Endothelial cell of umbilical vein (primary cell): Measurements from ENCODE around the gene MLEC. TPM values are rescaled to one million over a fixed set of nuclear protein-coding genes. Genes with fewer than 3 reads are reported as not detected.

Source experiments
- BruUV-seq: library from RNA; stranded (reverse); fragments of 400-500 nt; replicated peaks from 2 replicates; lab custom pipeline; 2021; lab: Mats Ljungman, UMichigan
- CTCF ChIA-PET: fragments of 300-600, 350-600 bp; sonication (Branson Sonifier 250); formaldehyde crosslinking; loops from one replicate; lab custom pipeline; 2021; ENCODE audit warnings: antibody characterized with exemption, inconsistent platforms; lab: Charles Lee
- POLR2A ChIA-PET: fragments of 300-600, 350-600 bp; sonication (Branson Sonifier 250); formaldehyde crosslinking; loops from one replicate; lab custom pipeline; 2021; ENCODE audit warnings: antibody characterized with exemption, inconsistent platforms; lab: Charles Lee
- DNase-seq: peaks from one replicate; pipeline ENCODE4 v3.0.0-alpha.2; 2011; ENCODE audit warnings: low read depth, low spot score
- FAIRE-seq: peaks from 2 replicates; lab custom pipeline; 2011; peaks lifted over from hg19 to GRCh38; lab: Jason Lieb, UNC
- H2AFZ ChIP-seq: 2 replicates; pipeline ENCODE4 v1.6.0; 2012; ENCODE audit warnings: low read depth, low read length, control low read depth, inconsistent platforms
- H3K27ac ChIP-seq: 2 replicates; pipeline ENCODE4 v1.5.1; 2011; ENCODE audit warnings: low read depth, mild to moderate bottlenecking, control low read depth, low read length, moderate library complexity; ENCODE audit not compliant: insufficient read depth
- H3K27me3 ChIP-seq, 2 experiments: 2 replicates each; pipeline versions ENCODE4 v1.6.0 to v1.6.1; 2011; ENCODE audit warnings: low read length in 2 of 2, mixed read lengths in 1 of 2; ENCODE audit not compliant: control insufficient read depth in 2 of 2, insufficient read depth in 2 of 2
- H3K36me3 ChIP-seq, 2 experiments: 2 replicates in 1 of 2; 3 replicates in 1 of 2; pipeline ENCODE4 v1.5.1; 2011; ENCODE audit warnings: low read length in 2 of 2, mild to moderate bottlenecking in 1 of 2, moderate library complexity in 1 of 2; ENCODE audit not compliant: control insufficient read depth in 2 of 2, insufficient read depth in 2 of 2; ENCODE audit errors: extremely low read depth in 1 of 2
- H3K4me1 ChIP-seq: 3 replicates; pipeline ENCODE4 v1.5.1; 2011; ENCODE audit warnings: mild to moderate bottlenecking, low read length; ENCODE audit not compliant: control insufficient read depth, insufficient read depth; ENCODE audit errors: extremely low read depth
- H3K4me2 ChIP-seq: 2 replicates; pipeline ENCODE4 v1.6.1; 2011; ENCODE audit warnings: low read length, control low read depth, mixed read lengths; ENCODE audit not compliant: insufficient read depth
- H3K4me3 ChIP-seq, 3 experiments: fragments of 200-600 bp in 1 of 3; sonication (generic), shearing (Covaris generic) in 1 of 3; replicated peaks in 1 of 3; 2 replicates each; pipeline ENCODE4 v1.5.1; 2011 to 2016; ENCODE audit warnings: control low read depth in 3 of 3, low read length in 3 of 3, mild to moderate bottlenecking in 2 of 3, inconsistent platforms in 1 of 3, low read depth in 1 of 3, moderate library complexity in 1 of 3; ENCODE audit not compliant: insufficient read depth in 1 of 3
- H3K79me2 ChIP-seq: 2 replicates; pipeline ENCODE4 v1.6.0; 2012; ENCODE audit warnings: low read length, inconsistent platforms; ENCODE audit not compliant: control insufficient read depth, insufficient read depth
- H3K9ac ChIP-seq: replicated peaks from 2 replicates; pipeline ENCODE3; 2011; ENCODE audit warnings: low read length, control low read depth; ENCODE audit not compliant: insufficient read depth; ENCODE audit errors: extremely low read depth
- H3K9me1 ChIP-seq: replicated peaks from 3 replicates; pipeline ENCODE4 v1.6.0; 2011; ENCODE audit warnings: mild to moderate bottlenecking, low read length; ENCODE audit not compliant: control insufficient read depth, insufficient read depth; ENCODE audit errors: extremely low read depth
- H3K9me3 ChIP-seq: replicated peaks from 2 replicates; pipeline ENCODE4 v1.5.1; 2012; ENCODE audit warnings: low read length, inconsistent platforms; ENCODE audit not compliant: control insufficient read depth, insufficient read depth
- H4K20me1 ChIP-seq: replicated peaks from 2 replicates; pipeline ENCODE3; 2011; ENCODE audit warnings: mild to moderate bottlenecking, low read length; ENCODE audit not compliant: control insufficient read depth, insufficient read depth; ENCODE audit errors: extremely low read depth
- CTCF ChIP-seq, 2 donors: IDR thresholded peaks; 1 replicate in 1 of 2; 2 replicates in 1 of 2; pipeline ENCODE4 v1.5.1; 2011; ENCODE audit warnings: low read length in 2 of 2, mild to moderate bottlenecking in 2 of 2, moderate library complexity in 2 of 2, control low read depth in 1 of 2, inconsistent platforms in 1 of 2, low read depth in 1 of 2; ENCODE audit not compliant: insufficient read depth in 1 of 2; ENCODE audit errors: extremely low read depth in 1 of 2
- EZH2 ChIP-seq: IDR thresholded peaks from 2 replicates; pipeline ENCODE4 v1.6.1; 2012; ENCODE audit warnings: borderline replicate concordance, low read depth, mild to moderate bottlenecking, moderate library complexity, low read length, inconsistent platforms; ENCODE audit not compliant: severe bottlenecking
- FOS ChIP-seq: IDR thresholded peaks from 2 replicates; pipeline ENCODE4 v1.6.1; 2011; ENCODE audit warnings: mild to moderate bottlenecking, low read length, moderate library complexity, borderline replicate concordance; ENCODE audit not compliant: insufficient read depth
- GATA2 ChIP-seq: IDR thresholded peaks from 2 replicates; pipeline ENCODE4 v1.7.0; 2011; ENCODE audit warnings: low read depth, mild to moderate bottlenecking, moderate library complexity, mixed read lengths, low read length; ENCODE audit not compliant: insufficient read length, insufficient read depth
- JUN ChIP-seq: IDR thresholded peaks from 2 replicates; pipeline ENCODE4 v1.6.1; 2011; ENCODE audit warnings: borderline replicate concordance, low read depth; ENCODE audit not compliant: insufficient read length, insufficient read depth
- MAX ChIP-seq: IDR thresholded peaks from 2 replicates; pipeline ENCODE4 v1.6.1; 2011; ENCODE audit not compliant: insufficient read depth, insufficient read length
- MYC ChIP-seq: IDR thresholded peaks from one replicate; pipeline ENCODE4 v1.6.1; 2011; ENCODE audit warnings: mild to moderate bottlenecking, low read depth, low read length
- POLR2A ChIP-seq: IDR thresholded peaks from 2 replicates; pipeline ENCODE4 v1.6.1; 2012; ENCODE audit warnings: low read depth, mild to moderate bottlenecking, control low read depth, low read length
- POLR2AphosphoS5 ChIP-seq: IDR thresholded peaks from 2 replicates; pipeline ENCODE4 v1.6.1; 2012; ENCODE audit warnings: low read depth, mild to moderate bottlenecking, control low read depth, low read length, moderate library complexity; ENCODE audit not compliant: insufficient read depth
- dilution Hi-C: fragments of 300-500 bp; cut with MboI; formaldehyde crosslinking; loops from one replicate; pipeline ENCODE4 v1.15.0; 2019; ENCODE audit warnings: low sequenced_read_pairs; ENCODE audit not compliant: extremely low pct_ligation_motif_present
- intact Hi-C: fragments of 100-400 bp; cut with micrococcal nuclease; formaldehyde crosslinking; loops from one replicate; pipeline ENCODE4 v1.10.0; 2022
- polyA plus RNA-seq, 4 experiments: library from polyadenylated mRNA; depleted of rRNA in 3 of 4; stranded (reverse) in 3 of 4; unstranded in 1 of 4; fragments of >200 nt; gene quantifications; 2 replicates each; pipeline versions ENCODE4 v1.2.1 to v1.2.3, GENCODE V29; 2011 to 2012; ENCODE audit warnings: missing spikeins in 1 of 4
- total RNA-seq: library from RNA; stranded (reverse); gene quantifications from 2 replicates; pipeline ENCODE4 v1.2.3, GENCODE V29; 2021

MLEC gene
- total and polyA plus RNA-seq, 2 donors (not counting 3 experiments of a cell fraction or from before 2014, with no cell fraction given), result 28.4 to 144 TPM

- peak; percentile 87 for FAIRE-seq
Observed at GRCh38 chr12:120725659-120726509, 38.9 kb downstream of the MLEC start, which contains the start of gene ACADS. Gene ACADS (plus strand): TSS chr12:120725826. CDS start chr12:120725886, 60 bp downstream.

GRCh38 chr12:120726510-120726793, 39.5 kb downstream of the MLEC start:
- no peak for FAIRE-seq
- BruUV-seq, result no TSS peak
- H2AFZ ChIP-seq, result no peak overlapping the region
- no peaks in the 10 kb centered on the region for H3K79me2 ChIP-seq
- ChIA-PET CTCF (no interaction called here), POLR2A (interaction anchor here (0.6 kb wide), 1 partner anchor 489 kb away, joined by 4 read pairs; no protein-coding TSS in a partner anchor)
- no peak overlapping the region for H3K9ac ChIP-seq
- H3K9me3 ChIP-seq, result no peaks in the 10 kb centered on the region
- no peaks in the 10 kb centered on the region for H4K20me1 ChIP-seq
- intact Hi-C loops, result loop anchor here (5.0 kb wide), 2 partner anchors 144 to 246 kb away; partner anchors contain the start of gene POP5
- peaks cover 10% of the 10 kb centered on the region for H3K4me1 ChIP-seq
- peak overlapping the region in 1 of 3 experiments; percentile 56 for H3K4me3 ChIP-seq
- no peaks in the 10 kb centered on the region for H3K27me3 ChIP-seq
- no peak for TF ChIP-seq FOS
- TF ChIP-seq JUN, result no peak
- no peak for TF ChIP-seq MAX
- no peak for TF ChIP-seq EZH2
- no peak for TF ChIP-seq POLR2A
- TF ChIP-seq MYC, result no peak
- TF ChIP-seq POLR2AphosphoS5, result no peak
- no peak for TF ChIP-seq GATA2
- no peak for TF ChIP-seq CTCF (IDR thresholded peaks at IDR 0.05; ENCODE audit: extremely low read depth in 1 of 2, insufficient read depth in 1 of 2, low read depth in 1 of 2, low read length in 2 of 2)
- H3K9me1 ChIP-seq, result no peaks in the 10 kb centered on the region
- DNase-seq, result no peak
- dilution Hi-C loops, result no loop called here
- no peak overlapping the region for H3K27ac ChIP-seq
- peaks cover 9 to 12% of the 10 kb centered on the region in 2 experiments for H3K36me3 ChIP-seq
- peak overlapping the region; percentile 90 for H3K4me2 ChIP-seq

More at GRCh38 chr12:120725659-120726509, 38.9 kb downstream of the MLEC start, which contains the start of gene ACADS:
- TF ChIP-seq MYC, result no peak
- TF ChIP-seq EZH2, result no peak
- no peak for TF ChIP-seq MAX
- TF ChIP-seq POLR2AphosphoS5, result peak; percentile 66
- TF ChIP-seq GATA2, result no peak
- TF ChIP-seq POLR2A, result peak; percentile 47
- no peaks in the 10 kb centered on the region for H3K9me3 ChIP-seq
- peaks cover 10% of the 10 kb centered on the region for H3K4me1 ChIP-seq
- peaks cover 10 to 15% of the 10 kb centered on the region in 2 experiments for H3K36me3 ChIP-seq
- H3K9me1 ChIP-seq, result no peaks in the 10 kb centered on the region
- peak within 1 kb of the TSS; percentile 83 for H2AFZ ChIP-seq
- peak within 1 kb of the TSS; percentile 21 for H3K27ac ChIP-seq
- intact Hi-C loops (loop anchor here (1.0 to 5.0 kb wide), 3 partner anchors 144 to 246 kb away; partner anchors contain the start of gene POP5), dilution Hi-C loops (no loop called here)
- H3K4me2 ChIP-seq, result peak within 1 kb of the TSS; percentile 90
- peak; percentile 82 for DNase-seq
- H3K4me3 ChIP-seq, result peak within 1 kb of the TSS; percentile 43 to 63 (median 56)
- peak within 1 kb of the TSS; percentile 68 for H3K9ac ChIP-seq
- no peaks in the 10 kb centered on the region for H3K79me2 ChIP-seq
- ChIA-PET POLR2A (no interaction called here), CTCF (interaction anchor here (0.6 to 1.5 kb wide), 7 partner anchors 77 to 246 kb away, joined by 3 to 8 read pairs (median 4); no protein-coding TSS in a partner anchor)
- BruUV-seq, result TSS peak; percentile 5
- H4K20me1 ChIP-seq, result no peaks in the 10 kb centered on the region
- H3K27me3 ChIP-seq, result no peaks in the 10 kb centered on the region
